ENCODE data around the gene KATNIP. TPM values are rescaled to one million over a fixed set of nuclear protein-coding genes. Genes with fewer than 3 reads are reported as not detected.
"Not testable (repeated sequence)": the region's sequence is repeated elsewhere in the genome, so short reads cannot be mapped to it uniquely, and the experiment has no call there.

KATNIP gene
- total RNA-seq, 2 donors from 2014 or later: 28.6 to 29.7 TPM

- peaks cover 13% of the 10 kb centered on the region for H3K36me3 Mint-ChIP-seq (ENCODE audit: low read depth)
- ATAC-seq (no peak), DNase-seq (no peak)
- H3K4me1 Mint-ChIP-seq: peaks cover 40% of the 10 kb centered on the region
- no peaks in the 10 kb centered on the region for H3K9me3 ChIP-seq (ENCODE audit: control insufficient read depth, low read length, poor library complexity, severe bottlenecking)
- H3K27me3 Mint-ChIP-seq: no peaks in the 10 kb centered on the region
- peak overlapping the region; percentile 47 for H3K4me3 Mint-ChIP-seq
- H3K27ac Mint-ChIP-seq: peak overlapping the region; percentile 85
These were observed 2.8 kb upstream of the KATNIP start for GRCh38 chr16:27547134-27547533.

- Mint-ChIP-seq H3K36me3 (ENCODE audit: low read depth) (peaks cover 13% of the 10 kb centered on the region), H3K4me1 (peaks cover 40% of the 10 kb centered on the region), H3K4me3 (peak overlapping the region; percentile 62), H3K27me3 (no peaks in the 10 kb centered on the region), H3K27ac (peak overlapping the region; percentile 85)
- no peak for DNase-seq
- ATAC-seq: no peak
- H3K9me3 ChIP-seq (ENCODE audit: control insufficient read depth, low read length, poor library complexity, severe bottlenecking): no peaks in the 10 kb centered on the region
These were observed 2.1 kb upstream of the KATNIP start for GRCh38 chr16:27547851-27548250.

- Mint-ChIP-seq H3K4me3 (peak overlapping the region; percentile 99), H3K4me1 (peaks cover 38% of the 10 kb centered on the region), H3K27ac (peak overlapping the region; percentile 100), H3K36me3 (ENCODE audit: low read depth) (peaks cover 5% of the 10 kb centered on the region), H3K27me3 (no peaks in the 10 kb centered on the region)
- DNase-seq (no peak), ATAC-seq (peak; percentile 35)
- no peaks in the 10 kb centered on the region for H3K9me3 ChIP-seq (ENCODE audit: control insufficient read depth, low read length, poor library complexity, severe bottlenecking)
These were observed 539 bp upstream of the KATNIP start for GRCh38 chr16:27549464-27549745.

GRCh38 chr16:27550582-27550920 lies 607 bp downstream of the KATNIP start:
- DNase-seq (no peak), ATAC-seq (no peak)
- Mint-ChIP-seq H3K4me3 (peak overlapping the region; percentile 99), H3K27me3 (no peaks in the 10 kb centered on the region), H3K4me1 (peaks cover 33% of the 10 kb centered on the region), H3K27ac (peak overlapping the region; percentile 100), H3K36me3 (ENCODE audit: low read depth) (peaks cover 3% of the 10 kb centered on the region)
- no peaks in the 10 kb centered on the region for H3K9me3 ChIP-seq (ENCODE audit: control insufficient read depth, low read length, poor library complexity, severe bottlenecking)

- peak overlapping the region; percentile 15 for H3K4me3 Mint-ChIP-seq
These were observed 1.1 kb downstream of the KATNIP start for GRCh38 chr16:27551036-27551435.

GRCh38 chr16:27556471-27556870 lies 6.5 kb downstream of the KATNIP start:
- H3K36me3 Mint-ChIP-seq (ENCODE audit: low read depth): peaks cover 2% of the 10 kb centered on the region
- H3K9me3 ChIP-seq (ENCODE audit: control insufficient read depth, low read length, poor library complexity, severe bottlenecking): no peaks in the 10 kb centered on the region
- no peak overlapping the region for H3K4me3 Mint-ChIP-seq
- peak overlapping the region; percentile 59 for H3K27ac Mint-ChIP-seq
- no peak for ATAC-seq
- no peaks in the 10 kb centered on the region for H3K27me3 Mint-ChIP-seq
- H3K4me1 Mint-ChIP-seq: no peaks in the 10 kb centered on the region
- DNase-seq: no peak

More at GRCh38 chr16:27551036-27551435, 1.1 kb downstream of the KATNIP start:
- peak overlapping the region; percentile 100 for H3K27ac Mint-ChIP-seq
- no peaks in the 10 kb centered on the region for H3K9me3 ChIP-seq (ENCODE audit: control insufficient read depth, low read length, poor library complexity, severe bottlenecking)
- DNase-seq: no peak
- no peaks in the 10 kb centered on the region for H3K27me3 Mint-ChIP-seq
- no peak for ATAC-seq
- peaks cover 32% of the 10 kb centered on the region for H3K4me1 Mint-ChIP-seq
- peaks cover 2% of the 10 kb centered on the region for H3K36me3 Mint-ChIP-seq (ENCODE audit: low read depth)

GRCh38 chr16:27558434-27558833 lies 8.5 kb downstream of the KATNIP start:
- Mint-ChIP-seq H3K4me3 (no peak overlapping the region), H3K27ac (no peak overlapping the region), H3K4me1 (peaks cover 6% of the 10 kb centered on the region), H3K27me3 (no peaks in the 10 kb centered on the region), H3K36me3 (ENCODE audit: low read depth) (peaks cover 9% of the 10 kb centered on the region)
- ATAC-seq: no peak
- DNase-seq: no peak
- H3K9me3 ChIP-seq (ENCODE audit: control insufficient read depth, low read length, poor library complexity, severe bottlenecking): no peaks in the 10 kb centered on the region

GRCh38 chr16:27558932-27559331 lies 9.0 kb downstream of the KATNIP start:
- H3K27me3 Mint-ChIP-seq: no peaks in the 10 kb centered on the region
- H3K36me3 Mint-ChIP-seq (ENCODE audit: low read depth): peaks cover 10% of the 10 kb centered on the region
- H3K4me1 Mint-ChIP-seq: peaks cover 6% of the 10 kb centered on the region
- no peak overlapping the region for H3K4me3 Mint-ChIP-seq
- DNase-seq: no peak
- H3K27ac Mint-ChIP-seq: no peak overlapping the region
- no peaks in the 10 kb centered on the region for H3K9me3 ChIP-seq (ENCODE audit: control insufficient read depth, low read length, poor library complexity, severe bottlenecking)
- no peak for ATAC-seq

- ATAC-seq (no peak), DNase-seq (no peak)
- Mint-ChIP-seq H3K27ac (no peak overlapping the region), H3K4me3 (no peak overlapping the region), H3K27me3 (no peaks in the 10 kb centered on the region), H3K4me1 (peaks cover 6% of the 10 kb centered on the region), H3K36me3 (ENCODE audit: low read depth) (peaks cover 10% of the 10 kb centered on the region)
- no peaks in the 10 kb centered on the region for H3K9me3 ChIP-seq (ENCODE audit: control insufficient read depth, low read length, poor library complexity, severe bottlenecking)
These were observed 11.3 kb downstream of the KATNIP start for GRCh38 chr16:27561216-27561615.

GRCh38 chr16:27564224-27564623 lies 14.3 kb downstream of the KATNIP start:
- H3K4me3 Mint-ChIP-seq: no peak overlapping the region
- no peaks in the 10 kb centered on the region for H3K27me3 Mint-ChIP-seq
- peaks cover 10% of the 10 kb centered on the region for H3K36me3 Mint-ChIP-seq (ENCODE audit: low read depth)
- ATAC-seq: no peak
- H3K27ac Mint-ChIP-seq: no peak overlapping the region
- H3K9me3 ChIP-seq (ENCODE audit: control insufficient read depth, low read length, poor library complexity, severe bottlenecking): no peaks in the 10 kb centered on the region
- DNase-seq: no peak
- H3K4me1 Mint-ChIP-seq: peaks cover 6% of the 10 kb centered on the region

- H3K36me3 Mint-ChIP-seq (ENCODE audit: low read depth): peaks cover 8% of the 10 kb centered on the region
- ATAC-seq (no peak), DNase-seq (no peak)
- peak overlapping the region; percentile 27 for H3K27ac Mint-ChIP-seq
- H3K4me1 Mint-ChIP-seq: peaks cover 6% of the 10 kb centered on the region
- no peaks in the 10 kb centered on the region for H3K27me3 Mint-ChIP-seq
- no peaks in the 10 kb centered on the region for H3K9me3 ChIP-seq (ENCODE audit: control insufficient read depth, low read length, poor library complexity, severe bottlenecking)
- no peak overlapping the region for H3K4me3 Mint-ChIP-seq
These were observed 16.5 kb downstream of the KATNIP start for GRCh38 chr16:27566417-27566816.

GRCh38 chr16:27568077-27568476 lies 18.1 kb downstream of the KATNIP start:
- no peaks in the 10 kb centered on the region for H3K9me3 ChIP-seq (ENCODE audit: control insufficient read depth, low read length, poor library complexity, severe bottlenecking)
- Mint-ChIP-seq H3K27ac (no peak overlapping the region), H3K4me1 (peaks cover 8% of the 10 kb centered on the region), H3K36me3 (ENCODE audit: low read depth) (peaks cover 4% of the 10 kb centered on the region), H3K4me3 (no peak overlapping the region), H3K27me3 (no peaks in the 10 kb centered on the region)
- ATAC-seq (no peak), DNase-seq (no peak)

- DNase-seq; ATAC-seq; H3K36me3 Mint-ChIP-seq (ENCODE audit: low read depth); H3K9me3 ChIP-seq (ENCODE audit: control insufficient read depth, low read length, poor library complexity, severe bottlenecking); H3K27me3 Mint-ChIP-seq; H3K27ac Mint-ChIP-seq; H3K4me3 Mint-ChIP-seq; H3K4me1 Mint-ChIP-seq: not testable (repeated sequence)
These were observed 21.0 kb downstream of the KATNIP start for GRCh38 chr16:27570986-27571385.

GRCh38 chr16:27571433-27572326 lies 21.7 kb downstream of the KATNIP start:
- ATAC-seq: no peak
- H3K27me3 Mint-ChIP-seq: no peaks in the 10 kb centered on the region
- H3K9me3 ChIP-seq (ENCODE audit: control insufficient read depth, low read length, poor library complexity, severe bottlenecking): no peaks in the 10 kb centered on the region
- H3K36me3 Mint-ChIP-seq (ENCODE audit: low read depth): peaks cover 2% of the 10 kb centered on the region
- peaks cover 4% of the 10 kb centered on the region for H3K4me1 Mint-ChIP-seq
- no peak for DNase-seq
- no peak overlapping the region for H3K27ac Mint-ChIP-seq
- H3K4me3 Mint-ChIP-seq: no peak overlapping the region

Measured in T-helper 17 cell (primary cell).